RKO (cell line): ENCODE results near the gene CSF3.

Source experiments
- DNase-seq: peaks from one replicate; pipeline ENCODE4 v3.0.0-alpha.2; 2016; ENCODE audit warnings: low spot score

Gene CSF3

GRCh38 chr17:40062329-40063186 lies 47.3 kb downstream of the CSF3 start, which contains the start of gene THRA:
Gene THRA (plus strand): TSS chr17:40062965. CDS start chr17:40074489, 11,524 bp downstream.
- peak; percentile 57 for DNase-seq

- no peak for DNase-seq
Measured at GRCh38 chr17:40063187-40063771, 48.0 kb downstream of the CSF3 start.

GRCh38 chr17:40063901-40064531 lies 48.8 kb downstream of the CSF3 start:
- no peak for DNase-seq

- no peak for DNase-seq
Measured at GRCh38 chr17:40064971-40065768, 49.9 kb downstream of the CSF3 start.

- no peak for DNase-seq
Measured at GRCh38 chr17:40065769-40066510, 50.7 kb downstream of the CSF3 start.
